HepG2 (cell line): Measurements from ENCODE around the gene MDM4. TPM values are rescaled to one million over a fixed set of nuclear protein-coding genes. Genes with fewer than 3 reads are reported as not detected.

Experiments used
- ATAC-seq: fragments of 200-7000 bp; cut with Tn5 transposase; 3 replicates; pipeline ENCODE4 v1.9.1; 2020; ENCODE audit warnings: mild to moderate bottlenecking, moderate library complexity
- BruUV-seq: library from RNA; stranded (reverse); fragments of 400-500 nt; replicated peaks from 2 replicates; lab custom pipeline; 2021; lab: Mats Ljungman, UMichigan
- CTCF ChIA-PET: fragments of 300-600 bp; formaldehyde crosslinking; extraction: SDS; loops from one replicate; lab custom pipeline; 2021; ENCODE audit warnings: low total read pairs, inconsistent platforms, low intra/inter-chr PET ratio; lab: Yijun Ruan, JAX
- POLR2A ChIA-PET: fragments of 350-600 bp; sonication (Branson Sonifier 250); formaldehyde crosslinking; loops from one replicate; lab custom pipeline; 2020; ENCODE audit warnings: antibody characterized with exemption, inconsistent platforms; lab: Yijun Ruan, JAX
- DNase-seq: peaks from one replicate; pipeline ENCODE4 v3.0.0-alpha.2; 2015; ENCODE audit warnings: low spot score
- FAIRE-seq: peaks from 3 replicates; lab custom pipeline; 2011; peaks lifted over from hg19 to GRCh38; lab: Jason Lieb, UNC
- H2AFZ ChIP-seq: one replicate; pipeline ENCODE4 v1.6.1; 2011; ENCODE audit warnings: low read length, inconsistent platforms
- H3K27ac ChIP-seq: fragments of 300-600 bp; 3 replicates; pipeline ENCODE4 v1.8.0; 2011; ENCODE audit warnings: mixed run types, mild to moderate bottlenecking, mixed read lengths, low read length, inconsistent platforms; ENCODE audit not compliant: insufficient read depth; ENCODE audit errors: extremely low read length
- H3K27me3 ChIP-seq, 2 experiments: fragments of 200-600 bp in 1 of 2; 2 replicates in 1 of 2; 3 replicates in 1 of 2; pipeline versions ENCODE4 v1.6.0 to v1.8.0; 2011; ENCODE audit warnings: low read length in 2 of 2, mild to moderate bottlenecking in 2 of 2, moderate library complexity in 2 of 2, inconsistent platforms in 1 of 2; ENCODE audit not compliant: insufficient read depth in 2 of 2, control insufficient read depth in 1 of 2
- H3K36me3 ChIP-seq, 2 experiments: fragments of 200-600 bp in 1 of 2; replicated peaks in 1 of 2; 2 replicates in 1 of 2; 3 replicates in 1 of 2; pipeline versions ENCODE4 v1.5.1 to v1.8.0; 2011; ENCODE audit warnings: low read length in 2 of 2, inconsistent platforms in 1 of 2; ENCODE audit not compliant: insufficient read depth in 2 of 2, control insufficient read depth in 1 of 2
- H3K4me1 ChIP-seq: 2 replicates; pipeline ENCODE4 v1.5.1; 2012; ENCODE audit warnings: low read length, inconsistent platforms; ENCODE audit not compliant: insufficient read depth
- H3K4me2 ChIP-seq: 2 replicates; pipeline ENCODE4 v1.6.0; 2011; ENCODE audit warnings: low read depth, low read length, inconsistent platforms
- H3K4me3 ChIP-seq, 3 experiments: fragments of 200-600 bp in 1 of 3; sonication (generic), shearing (Covaris generic) in 1 of 3; replicated peaks in 1 of 3; 2 replicates each; pipeline ENCODE4 v1.5.1; 2011 to 2016; ENCODE audit warnings: low read length in 3 of 3, inconsistent platforms in 2 of 3, low read depth in 2 of 3, mild to moderate bottlenecking in 2 of 3, control low read depth in 1 of 3, mixed read lengths in 1 of 3; ENCODE audit not compliant: insufficient read depth in 1 of 3
- H3K79me2 ChIP-seq: one replicate; pipeline ENCODE4 v1.6.1; 2011; ENCODE audit warnings: low read length, inconsistent platforms; ENCODE audit not compliant: insufficient read depth
- H3K9ac ChIP-seq: 2 replicates; pipeline ENCODE4 v1.6.0; 2011; ENCODE audit warnings: mild to moderate bottlenecking, low read depth, low read length, inconsistent platforms; ENCODE audit not compliant: insufficient read depth
- H3K9me3 ChIP-seq: 2 replicates; pipeline ENCODE4 v1.5.1; 2012; ENCODE audit warnings: mild to moderate bottlenecking, low read length
- H4K20me1 ChIP-seq: 2 replicates; pipeline ENCODE4 v1.6.0; 2011; ENCODE audit warnings: inconsistent platforms, mild to moderate bottlenecking, low read length, moderate library complexity; ENCODE audit not compliant: insufficient read depth
- ATRX ChIP-seq: sonication (generic); formaldehyde crosslinking; IDR thresholded peaks from 2 replicates; pipeline ENCODE4 v1.4.0; 2020; ENCODE audit warnings: missing genetic modification reagents, borderline replicate concordance
- ERF ChIP-seq: IDR thresholded peaks from 2 replicates; pipeline ENCODE4 v1.6.1; 2018; ENCODE audit warnings: missing biosample characterization, missing genetic modification reagents
- GATA4 ChIP-seq: sonication (generic); IDR thresholded peaks from 2 replicates; pipeline ENCODE4 v1.6.1; 2016; ENCODE audit warnings: antibody characterized with exemption, low read depth, borderline replicate concordance
- MAFK ChIP-seq, 2 experiments: IDR thresholded peaks in 1 of 2; conservative IDR thresholded peaks in 1 of 2; 2 replicates each; pipeline ENCODE4 v1.6.1; 2011; ENCODE audit warnings: improper control_type of control experiment in 2 of 2, low read length in 2 of 2
- PRDM10 ChIP-seq: sonication (generic); formaldehyde crosslinking; IDR thresholded peaks from 2 replicates; pipeline ENCODE4 v1.4.0; 2020; ENCODE audit warnings: low read depth, missing genetic modification reagents
- PREB ChIP-seq: sonication (generic); formaldehyde crosslinking; IDR thresholded peaks from 2 replicates; pipeline ENCODE4 v1.4.0; 2020; ENCODE audit warnings: missing genetic modification reagents
- RAD51 ChIP-seq: fragments of 450-650 bp; IDR thresholded peaks from 2 replicates; pipeline ENCODE4 v1.6.1; 2016; ENCODE audit warnings: borderline replicate concordance
- RFX3 ChIP-seq: IDR thresholded peaks from 2 replicates; pipeline ENCODE4 v1.6.1; 2016; ENCODE audit warnings: missing biosample characterization, missing genetic modification reagents
- SOX6 ChIP-seq, 2 experiments: fragments of 450-650 bp in 1 of 2; sonication (generic) in 1 of 2; formaldehyde crosslinking in 1 of 2; IDR thresholded peaks; 2 replicates each; pipeline versions ENCODE4 v1.4.0 to v1.6.1; 2017 to 2020; ENCODE audit warnings: antibody characterized with exemption in 1 of 2, mild to moderate bottlenecking in 1 of 2, missing genetic modification reagents in 1 of 2
- TAF15 ChIP-seq: fragments of 200-400 bp; formaldehyde crosslinking; IDR thresholded peaks from one replicate; pipeline ENCODE4 v1.6.1; 2018; ENCODE audit warnings: mild to moderate bottlenecking, low read depth, low read length; ENCODE audit not compliant: poor library complexity, severe bottlenecking
- TFDP2 ChIP-seq: sonication (generic); formaldehyde crosslinking; IDR thresholded peaks from 2 replicates; pipeline ENCODE4 v1.4.0; 2020; ENCODE audit warnings: missing genetic modification reagents
- WIZ ChIP-seq: sonication (generic); formaldehyde crosslinking; IDR thresholded peaks from 2 replicates; pipeline ENCODE4 v1.5.1; 2020; ENCODE audit warnings: mild to moderate bottlenecking, missing genetic modification reagents
- ZBTB42 ChIP-seq: sonication (generic); formaldehyde crosslinking; IDR thresholded peaks from 2 replicates; pipeline ENCODE4 v1.5.0; 2020; ENCODE audit warnings: mild to moderate bottlenecking, missing genetic modification reagents
- ZFP36L1 ChIP-seq: sonication (generic); formaldehyde crosslinking; IDR thresholded peaks from 2 replicates; pipeline ENCODE4 v1.8.0; 2022; ENCODE audit warnings: mild to moderate bottlenecking, missing genetic modification reagents, moderate library complexity
- ZNF44 ChIP-seq: sonication (generic); formaldehyde crosslinking; IDR thresholded peaks from 2 replicates; pipeline ENCODE4 v1.5.1; 2020; ENCODE audit warnings: mild to moderate bottlenecking, missing genetic modification reagents
- WGBS: methylation state at CpG from one replicate; pipeline ENCODE4 v1.1.6; 2017; ENCODE audit warnings: low lambda C conversion rate; 5-methylcytosine and 5-hydroxymethylcytosine counted together
- in situ Hi-C: cut with HindIII; loops from 2 replicates; pipeline ENCODE4 v1.10.0; 2017; ENCODE audit warnings: low pct_unique_long_range_greater_than_20kb; ENCODE audit not compliant: extremely low pct_ligation_motif_present
- intact Hi-C: fragments of 100-400 bp; cut with micrococcal nuclease; formaldehyde crosslinking; loops from one replicate; pipeline ENCODE4 v1.10.0; 2022; ENCODE audit not compliant: unreplicated experiment
- polyA plus RNA-seq, 8 experiments: library from polyadenylated mRNA; depleted of rRNA in 3 of 8; stranded (reverse) in 7 of 8; unstranded in 1 of 8; fragments of >200 nt; fragmentation: Illumina TruSeq in 4 of 8; extraction: Trizol in 4 of 8; gene quantifications; 2 replicates each; pipeline versions ENCODE4 v1.2.1 to v1.2.3, GENCODE V29; 2011 to 2016; ENCODE audit warnings: low read depth in 4 of 8, missing spikeins in 1 of 8, mixed read lengths in 1 of 8; ENCODE audit not compliant: insufficient read depth in 1 of 8
- total RNA-seq, 5 experiments: library from RNA; depleted of rRNA; stranded (reverse); fragments of >200 nt; fragmentation: Illumina TruSeq; extraction: Trizol; gene quantifications; 2 replicates each; pipeline ENCODE4 v1.2.3, GENCODE V29; 2016; ENCODE audit warnings: low read depth in 1 of 5
- TF ChIP-seq, protein P1 (sequence below), 2 experiments: sonication (generic) in 1 of 2; formaldehyde crosslinking in 1 of 2; IDR thresholded peaks; 2 replicates each; pipeline versions ENCODE4 v1.4.0 to v1.6.1; 2018 to 2020; ENCODE audit warnings: missing genetic modification reagents in 2 of 2, borderline replicate concordance in 1 of 2, low read depth in 1 of 2, mild to moderate bottlenecking in 1 of 2, missing biosample characterization in 1 of 2

Gene MDM4
- total and polyA plus RNA-seq, 2 of the 13 experiments (the other 11 are each of a cell fraction or from before 2014, with no cell fraction given) = 14.9 to 19.0 TPM

- no peaks in the 10 kb centered on the region for H3K9me3 ChIP-seq
- no peak for FAIRE-seq
- BruUV-seq = no TSS peak
- ATAC-seq = no peak
- no peak overlapping the region for H3K9ac ChIP-seq
- no peak overlapping the region for H2AFZ ChIP-seq
- no peak overlapping the region for H3K27ac ChIP-seq
- ChIA-PET CTCF (no interaction called here), POLR2A (no interaction called here)
- 94% methylated on average over 2 of the region's 2 CpGs for WGBS
- H3K4me3 ChIP-seq = no peak overlapping the region
- no peak for DNase-seq
- no peaks in the 10 kb centered on the region for H3K4me1 ChIP-seq
- H3K79me2 ChIP-seq = no peaks in the 10 kb centered on the region
- H3K27me3 ChIP-seq = no peaks in the 10 kb centered on the region
- H3K36me3 ChIP-seq = no peaks in the 10 kb centered on the region
- in situ Hi-C loops (no loop called here), intact Hi-C loops (no loop called here)
- no peak overlapping the region for H3K4me2 ChIP-seq
- TF ChIP-seq RAD51 = no peak
- TF ChIP-seq PREB (CRISPR knock-in tag) = no peak
- no peak for TF ChIP-seq ERF
- TF ChIP-seq TFDP2 (CRISPR knock-in tag) = no peak
- TF ChIP-seq PRDM10 = no peak
- TF ChIP-seq TAF15 = no peak
- no peak for TF ChIP-seq ZFP36L1 (CRISPR knock-in tag)
- TF ChIP-seq, protein P1, sequence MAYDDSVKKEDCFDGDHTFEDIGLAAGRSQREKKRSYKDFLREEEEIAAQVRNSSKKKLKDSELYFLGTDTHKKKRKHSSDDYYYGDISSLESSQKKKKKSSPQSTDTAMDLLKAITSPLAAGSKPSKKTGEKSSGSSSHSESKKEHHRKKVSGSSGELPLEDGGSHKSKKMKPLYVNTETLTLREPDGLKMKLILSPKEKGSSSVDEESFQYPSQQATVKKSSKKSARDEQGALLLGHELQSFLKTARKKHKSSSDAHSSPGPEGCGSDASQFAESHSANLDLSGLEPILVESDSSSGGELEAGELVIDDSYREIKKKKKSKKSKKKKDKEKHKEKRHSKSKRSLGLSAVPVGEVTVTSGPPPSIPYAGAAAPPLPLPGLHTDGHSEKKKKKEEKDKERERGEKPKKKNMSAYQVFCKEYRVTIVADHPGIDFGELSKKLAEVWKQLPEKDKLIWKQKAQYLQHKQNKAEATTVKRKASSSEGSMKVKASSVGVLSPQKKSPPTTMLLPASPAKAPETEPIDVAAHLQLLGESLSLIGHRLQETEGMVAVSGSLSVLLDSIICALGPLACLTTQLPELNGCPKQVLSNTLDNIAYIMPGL (CRISPR knock-in tag; IDR thresholded peaks at IDR 0.05; ENCODE audit: borderline replicate concordance in 1 of 2, low read depth in 1 of 2) = no peak
- TF ChIP-seq RFX3 = no peak
- no peak for TF ChIP-seq ZBTB42 (CRISPR knock-in tag)
- no peak for TF ChIP-seq GATA4
- TF ChIP-seq ATRX = no peak
- no peak for TF ChIP-seq SOX6 (IDR thresholded peaks at IDR 0.05)
- no peak for TF ChIP-seq SOX6 (CRISPR knock-in tag; IDR thresholded peaks at IDR 0.05)
- no peak for TF ChIP-seq MAFK (conservative IDR thresholded peaks at IDR 0.05 in 1 of 2, IDR thresholded peaks at IDR 0.05 in 1 of 2; ENCODE audit: low read length in 2 of 2)
- no peak for TF ChIP-seq WIZ
- no peak for TF ChIP-seq ZNF44 (CRISPR knock-in tag)
- no peaks in the 10 kb centered on the region for H4K20me1 ChIP-seq
These were observed 54.9 kb downstream of the MDM4 start for GRCh38 chr1:204571128-204571527.
